Skeletal muscle tissue (tissue), 4 donors: ENCODE data around the gene FAM72B. TPM values are rescaled to one million over a fixed set of nuclear protein-coding genes. Genes with fewer than 3 reads are reported as not detected.
"Not testable (repeated sequence)": the region's sequence is repeated elsewhere in the genome, so short reads cannot be mapped to it uniquely, and the experiment has no call there.

Experiments used
- H3K27ac ChIP-seq: one replicate; pipeline ENCODE4 v1.7.0; 2013; ENCODE audit warnings: mild to moderate bottlenecking, low read depth, low read length, inconsistent platforms
- H3K27me3 ChIP-seq, 3 donors: one replicate each; pipeline ENCODE4 v1.7.0; 2013; ENCODE audit warnings: low read length in 3 of 3; ENCODE audit not compliant: control insufficient read depth in 3 of 3, insufficient read depth in 3 of 3
- H3K36me3 ChIP-seq, 3 donors: one replicate each; pipeline ENCODE4 v1.7.0; 2013; ENCODE audit warnings: low read length in 3 of 3; ENCODE audit not compliant: control insufficient read depth in 3 of 3, insufficient read depth in 3 of 3
- H3K4me1 ChIP-seq, 3 donors: one replicate each; pipeline ENCODE4 v1.7.0; 2013; ENCODE audit warnings: low read length in 3 of 3, mild to moderate bottlenecking in 3 of 3; ENCODE audit not compliant: control insufficient read depth in 3 of 3, insufficient read depth in 3 of 3
- H3K4me3 ChIP-seq, 3 donors: one replicate each; pipeline ENCODE4 v1.7.0; 2013; ENCODE audit warnings: low read length in 3 of 3
- H3K9ac ChIP-seq, 3 donors: one replicate each; pipeline ENCODE4 v1.7.0; 2013; ENCODE audit warnings: low read length in 3 of 3, mild to moderate bottlenecking in 3 of 3, moderate library complexity in 2 of 3, low read depth in 1 of 3
- H3K9me3 ChIP-seq, 3 donors: one replicate each; pipeline ENCODE4 v1.7.0; 2013; ENCODE audit warnings: low read length in 3 of 3; ENCODE audit not compliant: control insufficient read depth in 3 of 3
- total RNA-seq: library from RNA; depleted of rRNA; stranded (reverse); fragments of >200 nt; gene quantifications from one replicate; pipeline ENCODE4 v1.2.3, GENCODE V29; 2014
- donor health status: Osteomylitis.

Gene FAM72B
- total RNA-seq, 1 donor from 2014 or later, result 1.0 TPM

- H3K9ac ChIP-seq, H3K9me3 ChIP-seq, H3K4me3 ChIP-seq, H3K36me3 ChIP-seq, H3K27ac ChIP-seq, H3K27me3 ChIP-seq, H3K4me1 ChIP-seq: not testable (repeated sequence)
Observed at GRCh38 chr1:121215699-121216417, 31.7 kb upstream of the FAM72B start.

DNA sequence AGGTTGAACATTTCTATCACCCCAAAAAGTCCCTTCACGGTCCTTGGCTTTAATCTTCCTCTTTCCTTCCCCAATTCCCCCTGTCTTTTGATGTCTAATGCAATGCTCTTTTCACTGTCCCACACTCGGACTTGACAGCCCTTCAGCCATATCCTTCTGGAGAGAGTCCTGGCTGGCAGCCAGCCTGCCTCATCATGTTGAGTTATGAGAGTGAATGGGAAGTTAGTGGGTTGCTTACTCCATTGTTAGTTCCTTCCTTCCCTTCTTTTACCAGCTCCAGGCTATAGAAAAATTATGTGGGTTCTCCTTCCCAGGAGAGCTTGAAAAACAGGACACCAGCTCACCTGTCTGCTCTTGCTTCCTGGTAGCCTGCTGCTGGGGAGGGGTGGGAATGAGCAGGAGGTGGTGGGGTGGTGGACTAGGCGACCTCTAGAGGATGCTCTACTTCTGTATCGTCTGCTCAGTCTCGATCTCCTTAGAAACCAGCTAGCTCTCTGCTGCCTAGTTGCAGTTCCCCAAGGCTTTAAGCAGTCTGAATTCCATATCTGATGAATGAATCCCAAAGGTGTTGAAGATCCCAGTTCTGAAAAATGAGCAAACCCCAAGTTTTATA is 30.5 kb upstream of the FAM72B start:
- not testable (repeated sequence) for H3K4me3 ChIP-seq, H3K9ac ChIP-seq, H3K27ac ChIP-seq, H3K9me3 ChIP-seq, H3K36me3 ChIP-seq, H3K4me1 ChIP-seq, H3K27me3 ChIP-seq

DNA sequence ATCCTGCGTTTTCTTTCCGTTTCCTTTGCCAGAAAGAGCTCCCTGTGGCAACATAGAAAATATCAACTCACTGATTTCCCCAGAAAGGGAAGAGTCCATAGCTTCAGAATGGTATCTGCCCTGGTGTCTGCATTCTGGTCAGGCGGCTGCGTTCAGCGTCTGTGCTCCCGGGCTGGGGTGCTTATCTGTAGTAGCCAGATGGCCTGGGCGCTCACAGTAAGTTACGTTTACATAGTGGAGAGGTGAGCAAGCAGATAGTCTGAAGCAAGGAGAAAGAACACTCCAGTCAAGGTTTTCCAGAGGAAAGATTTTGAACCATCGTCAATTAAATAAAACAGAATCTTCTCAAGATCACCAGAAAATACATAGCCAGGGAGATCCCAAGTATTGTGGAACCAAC is 29.4 kb upstream of the FAM72B start:
- H3K4me3 ChIP-seq, H3K4me1 ChIP-seq, H3K9me3 ChIP-seq, H3K36me3 ChIP-seq, H3K27ac ChIP-seq, H3K9ac ChIP-seq, H3K27me3 ChIP-seq: not testable (repeated sequence)

- not testable (repeated sequence) for H3K4me3 ChIP-seq, H3K27ac ChIP-seq, H3K9me3 ChIP-seq, H3K36me3 ChIP-seq, H3K27me3 ChIP-seq, H3K9ac ChIP-seq, H3K4me1 ChIP-seq
Observed at GRCh38 chr1:121210778-121211177, 26.6 kb upstream of the FAM72B start.

- not testable (repeated sequence) for H3K4me1 ChIP-seq, H3K36me3 ChIP-seq, H3K9ac ChIP-seq, H3K27ac ChIP-seq, H3K27me3 ChIP-seq, H3K9me3 ChIP-seq, H3K4me3 ChIP-seq
Observed at GRCh38 chr1:121208375-121208774, 24.2 kb upstream of the FAM72B start.

- H3K27me3 ChIP-seq, H3K4me3 ChIP-seq, H3K4me1 ChIP-seq, H3K36me3 ChIP-seq, H3K9ac ChIP-seq, H3K9me3 ChIP-seq, H3K27ac ChIP-seq: not testable (repeated sequence)
Observed at GRCh38 chr1:121207328-121207727, 23.2 kb upstream of the FAM72B start.

DNA sequence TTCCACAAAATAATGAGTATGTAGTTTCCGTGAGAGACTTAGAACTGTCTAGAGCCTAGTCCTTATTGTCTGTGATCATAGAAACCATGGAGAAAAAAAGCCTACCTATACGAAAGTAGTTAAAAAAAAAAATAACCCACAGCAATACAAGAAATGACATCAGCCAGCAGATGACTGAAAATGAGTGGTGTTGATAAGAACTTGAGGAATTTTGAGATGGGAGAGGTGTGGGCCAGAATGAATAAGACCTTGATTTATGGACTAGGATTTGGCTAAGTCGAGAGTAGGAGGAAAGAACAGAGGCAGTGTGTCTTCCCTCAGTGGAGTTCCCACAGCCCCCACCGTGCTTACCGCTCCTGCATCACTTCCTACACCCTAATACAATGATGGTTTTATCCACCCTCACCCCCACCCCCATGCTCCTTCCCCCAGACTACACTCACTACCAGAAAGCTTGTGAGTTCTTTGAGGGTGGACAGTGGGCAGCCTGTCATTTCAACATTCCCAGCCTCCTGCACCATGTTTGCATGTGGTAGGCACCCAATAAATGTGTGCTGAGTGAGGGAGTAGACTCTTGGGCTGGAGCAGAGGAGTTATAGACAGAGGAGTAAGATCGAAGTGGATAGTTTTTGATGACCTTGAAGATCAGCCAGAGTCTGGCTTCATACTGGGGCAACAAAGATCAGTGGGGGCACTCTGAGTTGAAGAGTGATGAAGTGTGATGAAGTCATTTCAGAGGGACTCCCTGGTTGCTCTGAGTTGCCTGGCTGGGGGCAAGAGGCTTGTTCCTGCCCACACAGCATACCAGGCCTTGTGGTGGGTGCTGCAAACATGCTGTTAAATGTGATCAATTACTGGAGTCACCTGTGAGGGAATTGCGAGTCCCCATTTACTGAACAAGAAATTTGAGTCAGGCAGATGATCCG is 21.9 kb upstream of the FAM72B start:
- H3K9ac ChIP-seq, H3K4me3 ChIP-seq, H3K27me3 ChIP-seq, H3K9me3 ChIP-seq, H3K27ac ChIP-seq, H3K4me1 ChIP-seq, H3K36me3 ChIP-seq: not testable (repeated sequence)

GRCh38 chr1:121202986-121203385 is 18.8 kb upstream of the FAM72B start:
- not testable (repeated sequence) for H3K9ac ChIP-seq, H3K27me3 ChIP-seq, H3K36me3 ChIP-seq, H3K4me1 ChIP-seq, H3K27ac ChIP-seq, H3K9me3 ChIP-seq, H3K4me3 ChIP-seq

DNA sequence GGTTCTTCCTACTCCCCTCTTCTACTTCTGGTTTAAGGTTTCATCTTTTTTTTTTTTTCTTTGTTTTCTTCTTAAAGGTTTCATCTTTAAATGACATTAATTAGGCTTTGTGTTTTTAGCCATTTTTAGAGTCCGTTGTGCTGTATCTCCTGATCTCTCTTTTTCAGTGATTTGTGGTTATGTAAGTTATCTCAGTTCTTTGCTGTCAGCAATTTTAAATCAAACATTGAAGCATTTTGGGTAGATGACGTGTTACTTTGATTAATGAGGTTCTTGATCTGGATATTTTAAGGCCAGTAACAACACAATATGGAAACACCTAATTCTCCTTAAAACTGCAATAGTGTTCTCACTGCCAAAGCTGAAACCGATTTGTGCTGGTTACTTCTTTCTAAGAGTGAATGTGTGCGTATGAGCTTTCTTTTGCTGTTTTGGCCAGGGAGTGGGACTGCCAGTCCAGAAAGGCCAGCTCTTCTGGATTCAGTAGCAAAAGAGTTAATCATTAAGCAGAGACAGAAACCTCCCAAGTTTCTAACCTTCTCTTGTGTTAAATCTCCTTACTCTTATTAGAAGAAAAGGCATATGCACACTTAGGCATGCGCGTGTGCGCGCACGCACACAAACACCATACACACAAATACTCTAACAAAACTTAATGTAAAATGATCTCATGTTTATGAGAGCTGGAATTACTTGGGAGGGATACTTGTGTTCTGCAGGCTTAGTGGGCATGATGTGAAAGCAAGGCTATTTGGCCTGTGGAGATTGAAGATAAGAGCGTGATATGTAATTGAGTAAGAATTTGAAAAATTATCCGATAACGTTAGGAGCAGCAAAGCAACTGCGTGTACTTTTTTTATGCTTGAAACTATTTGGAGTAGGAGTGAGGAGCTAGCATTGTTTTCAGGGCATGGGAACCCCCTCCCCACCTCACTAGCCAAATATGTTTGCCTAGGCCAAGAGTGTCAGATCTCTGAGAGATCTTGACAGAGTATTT is 17.1 kb upstream of the FAM72B start:
- H3K4me1 ChIP-seq, H3K9me3 ChIP-seq, H3K27me3 ChIP-seq, H3K27ac ChIP-seq, H3K4me3 ChIP-seq, H3K36me3 ChIP-seq, H3K9ac ChIP-seq: not testable (repeated sequence)
